ENCODE measurements around the gene SPATA9.

- TF ChIP-seq CTCF (IDR thresholded peaks at IDR 0.05): no peak
- TF ChIP-seq EP300 (IDR thresholded peaks at IDR 0.05; ENCODE audit: low read depth): no peak
- no peak for TF ChIP-seq POLR2A (IDR thresholded peaks at IDR 0.05)
These were observed 69.3 kb downstream of the SPATA9 start for GRCh38 chr5:95613514-95613913.
